Gastroesophageal sphincter (tissue), 3 donors: ENCODE results near the gene LCE1E.

Source experiments
- POLR2A ChIP-seq, 2 donors: fragments of 450-650 bp; IDR thresholded peaks; one replicate each; pipeline ENCODE4 v1.6.1; 2017; ENCODE audit warnings: antibody characterized with exemption in 2 of 2, mild to moderate bottlenecking in 2 of 2, moderate library complexity in 1 of 2
- POLR2AphosphoS5 ChIP-seq: sonication (generic); formaldehyde crosslinking; IDR thresholded peaks from one replicate; pipeline ENCODE4 v1.6.1; 2017; ENCODE audit warnings: antibody characterized with exemption
- TF ChIP-seq, protein P1 (sequence below), 4 experiments: fragments of 200-600 bp in 2 of 4; fragments of 450-650 bp in 2 of 4; sonication (generic) in 1 of 4; IDR thresholded peaks; one replicate each; pipeline ENCODE4 v1.5.1; 2017 to 2019; ENCODE audit warnings: antibody characterized with exemption in 4 of 4, mild to moderate bottlenecking in 2 of 4, moderate library complexity in 2 of 4

- no peak for TF ChIP-seq POLR2AphosphoS5
- TF ChIP-seq, protein P1, sequence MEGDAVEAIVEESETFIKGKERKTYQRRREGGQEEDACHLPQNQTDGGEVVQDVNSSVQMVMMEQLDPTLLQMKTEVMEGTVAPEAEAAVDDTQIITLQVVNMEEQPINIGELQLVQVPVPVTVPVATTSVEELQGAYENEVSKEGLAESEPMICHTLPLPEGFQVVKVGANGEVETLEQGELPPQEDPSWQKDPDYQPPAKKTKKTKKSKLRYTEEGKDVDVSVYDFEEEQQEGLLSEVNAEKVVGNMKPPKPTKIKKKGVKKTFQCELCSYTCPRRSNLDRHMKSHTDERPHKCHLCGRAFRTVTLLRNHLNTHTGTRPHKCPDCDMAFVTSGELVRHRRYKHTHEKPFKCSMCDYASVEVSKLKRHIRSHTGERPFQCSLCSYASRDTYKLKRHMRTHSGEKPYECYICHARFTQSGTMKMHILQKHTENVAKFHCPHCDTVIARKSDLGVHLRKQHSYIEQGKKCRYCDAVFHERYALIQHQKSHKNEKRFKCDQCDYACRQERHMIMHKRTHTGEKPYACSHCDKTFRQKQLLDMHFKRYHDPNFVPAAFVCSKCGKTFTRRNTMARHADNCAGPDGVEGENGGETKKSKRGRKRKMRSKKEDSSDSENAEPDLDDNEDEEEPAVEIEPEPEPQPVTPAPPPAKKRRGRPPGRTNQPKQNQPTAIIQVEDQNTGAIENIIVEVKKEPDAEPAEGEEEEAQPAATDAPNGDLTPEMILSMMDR (IDR thresholded peaks at IDR 0.05) = no peak
- no peak for TF ChIP-seq POLR2A (IDR thresholded peaks at IDR 0.05)
These were observed 25.0 kb downstream of the LCE1E start for GRCh38 chr1:152811050-152811449.
